Choroid plexus epithelial cell (primary cell): Measurements from ENCODE around the gene HOOK2.
"Not testable (repeated sequence)": the region's sequence is repeated elsewhere in the genome, so short reads cannot be mapped to it uniquely, and the experiment has no call there.

Source experiments
- DNase-seq: peaks from one replicate; pipeline ENCODE4 v3.0.0-alpha.2; 2010; ENCODE audit warnings: low read depth
- H3K4me3 ChIP-seq: 2 replicates; pipeline ENCODE4 v1.5.1; 2011; ENCODE audit warnings: low read depth, mild to moderate bottlenecking, control low read depth, low read length, moderate library complexity
- CTCF ChIP-seq: conservative IDR thresholded peaks from 2 replicates; pipeline ENCODE4 v1.5.1; 2011; ENCODE audit warnings: low read depth, mild to moderate bottlenecking, control low read depth, inconsistent platforms, low read length, moderate library complexity

HOOK2 gene

GRCh38 chr19:12722566-12723380 is 52.6 kb downstream of the HOOK2 start:
- DNase-seq = peak; percentile 100
- H3K4me3 ChIP-seq = peak overlapping the region; percentile 78
- TF ChIP-seq CTCF = no peak

- peak; percentile 89 for DNase-seq
- H3K4me3 ChIP-seq = peak overlapping the region; percentile 78
- TF ChIP-seq CTCF = no peak
Observed at GRCh38 chr19:12721656-12722565, 53.4 kb downstream of the HOOK2 start.

GRCh38 chr19:12720851-12721655 is 54.3 kb downstream of the HOOK2 start:
- peak overlapping the region; percentile 78 for H3K4me3 ChIP-seq
- peak; percentile 46 for DNase-seq
- TF ChIP-seq CTCF = no peak

- peak overlapping the region; percentile 78 for H3K4me3 ChIP-seq
- no peak for DNase-seq
- TF ChIP-seq CTCF = no peak
Observed at GRCh38 chr19:12720296-12720695, 55.1 kb downstream of the HOOK2 start.

GRCh38 chr19:12715929-12716328 is 59.4 kb downstream of the HOOK2 start:
- H3K4me3 ChIP-seq = no peak overlapping the region
- TF ChIP-seq CTCF = no peak
- DNase-seq = no peak

- TF ChIP-seq CTCF = no peak
- H3K4me3 ChIP-seq = no peak overlapping the region
- no peak for DNase-seq
Observed at GRCh38 chr19:12715102-12715501, 60.2 kb downstream of the HOOK2 start.

- not testable (repeated sequence) for H3K4me3 ChIP-seq, DNase-seq
Observed at GRCh38 chr19:12713304-12713703, 62.0 kb downstream of the HOOK2 start.
